ENCODE results near the gene CENPB. TPM values are rescaled to one million over a fixed set of nuclear protein-coding genes. Genes with fewer than 3 reads are reported as not detected.
"Not testable (repeated sequence)": the region's sequence is repeated elsewhere in the genome, so short reads cannot be mapped to it uniquely, and the experiment has no call there.

CENPB gene
- total and polyA plus RNA-seq, 2 of the 4 experiments (the other 2 are of a cell fraction), result 45.7 to 59.1 TPM

- in situ Hi-C loops (cut with MboI; ENCODE audit: low sequenced_read_pairs), result loop anchor here (10.0 kb wide), 1 partner anchor 296 kb away; no protein-coding TSS in a partner anchor
- H3K27me3 ChIP-seq (ENCODE audit: control insufficient read depth, insufficient read depth, low read length); H2AFZ ChIP-seq (replicated peaks; ENCODE audit: low read length, poor library complexity): not testable (repeated sequence)
Measured at GRCh38 chr20:3789201-3789600, 2.7 kb upstream of the CENPB start.

More at GRCh38 chr20:3789201-3789600, 2.7 kb upstream of the CENPB start:
- H3K4me3 ChIP-seq (ENCODE audit: insufficient read depth, low read depth, low read length); H2BK20ac ChIP-seq (ENCODE audit: low read depth, low read length); H3K4me2 ChIP-seq (ENCODE audit: low read depth, low read length); H4K91ac ChIP-seq (ENCODE audit: insufficient read depth, low read depth, low read length); DNase-seq; H3K56ac ChIP-seq (ENCODE audit: extremely low read depth, insufficient read depth, low read length); H2BK120ac ChIP-seq (ENCODE audit: low read depth, low read length); ATAC-seq (ENCODE audit: low read depth); H3K27ac ChIP-seq (ENCODE audit: insufficient read depth, low read length); H3K9me3 ChIP-seq (ENCODE audit: control insufficient read depth, insufficient read depth, low read length); BruUV-seq (replicated peaks); H3K4ac ChIP-seq (ENCODE audit: low read depth, low read length); H3K36me3 ChIP-seq (ENCODE audit: control insufficient read depth, insufficient read depth, low read length); H3K18ac ChIP-seq (ENCODE audit: low read depth, low read length); H3K9ac ChIP-seq (ENCODE audit: low read depth, low read length); H2BK15ac ChIP-seq (ENCODE audit: low read depth, low read length); H4K5ac ChIP-seq (ENCODE audit: low read depth, low read length); H2AK5ac ChIP-seq (ENCODE audit: low read depth, low read length); H2BK5ac ChIP-seq (ENCODE audit: low read depth, low read length, poor library complexity, severe bottlenecking); H2AK9ac ChIP-seq (replicated peaks; ENCODE audit: low read depth, low read length, poor library complexity); dilution Hi-C loops (cut with HindIII; ENCODE audit: low sequenced_read_pairs, unreplicated experiment); H3K14ac ChIP-seq (replicated peaks; ENCODE audit: low read depth, low read length); H3K23ac ChIP-seq (ENCODE audit: low read depth, low read length): not testable (repeated sequence)
- Histone ChIP-seq H3K9me1 (ENCODE audit: insufficient read depth, low read length) (peaks cover 12% of the 10 kb centered on the region), H4K20me1 (ENCODE audit: insufficient read depth, low read length) (peaks cover 19% of the 10 kb centered on the region), H4K8ac (ENCODE audit: low read depth in 2 of 2, low read length in 2 of 2) (0 out of 4 replicates have a peak overlapping the region, but pooled peaks of 1 of the 2 experiments have one; percentile 7), H3K4me1 (ENCODE audit: control insufficient read depth, insufficient read depth, low read length) (peaks cover 15% of the 10 kb centered on the region), H3K79me1 (ENCODE audit: low read depth in 1 of 2, low read length in 2 of 2) (peaks cover 5 to 18% of the 10 kb centered on the region in 2 experiments; a peak in 3 of 4 replicates)
- CTCF ChIA-PET, result interaction anchor here (1.4 kb wide), 1 partner anchor 29 kb away, joined by 4 read pairs; no protein-coding TSS in a partner anchor
- WGBS, 2 experiments (ENCODE audit: extremely low coverage in 2 of 2, insufficient read length in 1 of 2), result 81% methylated on average over 2 of the region's 4 CpGs; no CpG with 5 or more reads in 1 of the 2 experiments
- POLR2A ChIA-PET (ENCODE audit: unreplicated experiment), result interaction anchor here (0.7 kb wide), 1 partner anchor 90 kb away, joined by 5 read pairs; no protein-coding TSS in a partner anchor
- intact Hi-C loops (cut with micrococcal nuclease), result loop anchor here (5.0 kb wide), 1 partner anchor 227 kb away; no protein-coding TSS in a partner anchor

All from IMR-90 (cell line).